Glomerular endothelial cell (primary cell): Measurements from ENCODE around the gene TRIM54. TPM values are rescaled to one million over a fixed set of nuclear protein-coding genes. Genes with fewer than 3 reads are reported as not detected.
"Not testable (repeated sequence)": the region's sequence is repeated elsewhere in the genome, so short reads cannot be mapped to it uniquely, and the experiment has no call there.

ENCODE experiments used
- DNase-seq: peaks from one replicate; pipeline ENCODE4 v3.0.0-alpha.2; 2011; ENCODE audit warnings: low read depth, low spot score; ENCODE audit errors: extremely low read depth
- total RNA-seq: library from RNA; depleted of rRNA; stranded (reverse); fragments of >200 nt; gene quantifications from 2 replicates; pipeline ENCODE4 v1.2.3, GENCODE V29; 2015

Gene TRIM54
- total RNA-seq, 1 donor from 2014 or later = 0.12 TPM

DNA sequence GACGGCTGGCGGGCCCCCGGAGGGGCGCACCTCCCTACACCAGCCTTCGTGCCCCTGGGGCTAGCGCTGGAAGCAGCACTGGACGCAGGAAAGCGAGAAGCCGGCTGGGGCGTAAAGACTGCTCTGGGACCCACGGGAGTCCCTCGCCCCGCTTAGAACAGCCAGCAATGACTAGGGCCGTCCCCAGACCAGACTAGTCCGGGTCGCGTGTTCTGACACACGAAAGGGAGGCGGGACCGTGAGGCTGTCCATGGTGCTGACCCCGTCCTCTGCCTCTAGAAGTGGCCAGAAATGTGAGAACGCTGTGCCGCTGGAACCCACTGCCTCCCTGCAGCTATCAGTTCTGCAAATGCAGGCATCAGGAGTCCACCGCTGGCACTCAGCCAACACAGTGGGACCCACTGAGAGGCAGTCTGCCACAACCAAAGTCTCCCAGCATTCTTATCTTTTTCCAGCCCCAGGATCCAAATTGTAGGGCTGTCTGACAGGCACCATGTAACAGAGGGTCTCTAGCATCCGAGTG, 26.2 kb downstream of the TRIM54 start, which contains the start of gene UCN:
Gene UCN, minus strand, starts transcription at position 87 of the 523 bp plus-strand sequence. CDS start 550 bp downstream, outside the sequence.
- no peak for DNase-seq

DNA sequence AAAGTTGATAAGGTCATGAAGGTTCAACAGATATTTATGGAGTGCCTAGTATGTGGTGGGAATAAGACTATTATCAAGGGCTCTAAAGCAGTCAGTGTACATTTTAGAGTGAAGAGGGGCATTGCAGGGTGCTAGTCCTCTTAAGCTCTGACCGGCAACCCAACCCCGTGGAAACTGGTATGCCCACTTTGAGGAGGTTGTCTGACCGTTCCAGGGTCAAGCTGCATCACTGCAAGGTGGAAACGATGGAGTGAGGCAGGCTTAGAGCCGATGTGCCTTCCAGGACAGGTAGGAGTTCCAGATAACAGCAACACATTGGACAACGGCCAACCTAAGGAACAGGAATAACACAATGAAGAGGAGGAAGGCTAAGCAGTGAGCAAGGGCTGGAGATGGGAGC, 27.4 kb downstream of the TRIM54 start:
- DNase-seq = no peak

DNA sequence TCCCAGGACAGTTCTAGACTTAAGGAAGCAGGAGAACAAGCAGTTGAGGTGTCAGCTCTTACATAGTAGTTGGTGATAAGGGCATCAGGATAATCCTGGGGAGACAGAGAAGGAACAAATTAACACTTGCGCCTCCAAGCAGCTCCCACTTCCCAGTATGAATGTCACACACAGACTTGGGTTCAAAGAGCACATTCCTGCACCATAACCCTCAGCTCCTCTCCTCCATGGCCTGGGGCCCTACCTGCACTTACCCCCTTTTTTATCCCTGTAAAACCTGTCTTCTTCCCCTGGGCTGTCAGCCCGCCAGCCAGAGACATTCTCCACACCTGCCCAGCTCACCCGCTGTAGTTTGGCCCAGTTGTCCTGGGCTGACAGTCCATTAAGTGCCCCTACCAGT, 29.9 kb downstream of the TRIM54 start:
- DNase-seq = no peak

DNA sequence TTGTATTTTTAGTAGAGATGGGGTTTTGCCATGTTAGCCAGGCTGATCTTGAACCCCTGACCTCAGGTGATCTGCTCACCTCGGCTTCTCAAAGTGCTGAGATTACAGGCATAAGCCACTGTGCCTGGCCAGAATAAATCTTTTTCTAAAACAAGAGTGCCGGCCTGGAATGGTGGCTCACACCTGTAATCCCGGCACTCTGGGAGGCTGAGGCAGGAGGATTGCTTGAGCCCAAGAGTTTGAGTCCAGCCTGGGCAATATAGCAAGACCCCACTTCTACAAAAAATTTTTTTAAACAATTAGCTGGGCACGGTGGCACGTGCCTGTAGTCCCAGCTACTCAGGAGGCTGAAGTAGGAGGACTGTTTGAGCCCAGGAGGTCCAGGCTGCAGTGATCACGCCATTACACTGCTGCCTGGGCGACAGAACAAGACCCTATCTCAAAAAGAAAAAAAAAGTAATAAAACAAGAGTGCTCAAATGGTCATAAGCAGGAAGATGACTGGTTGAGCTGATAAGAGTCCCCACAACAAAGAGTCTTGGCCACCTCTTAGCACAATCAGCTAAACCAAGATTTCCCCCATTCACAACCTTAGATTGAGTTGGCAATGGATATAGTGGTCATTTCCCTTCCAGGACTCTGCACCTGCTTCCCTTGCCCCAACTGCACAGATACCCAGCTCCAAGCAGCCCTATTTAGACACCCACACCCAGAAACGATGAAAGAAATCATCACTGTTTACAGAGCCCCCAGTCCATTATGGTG, 31.8 kb downstream of the TRIM54 start:
- DNase-seq = no peak

DNA sequence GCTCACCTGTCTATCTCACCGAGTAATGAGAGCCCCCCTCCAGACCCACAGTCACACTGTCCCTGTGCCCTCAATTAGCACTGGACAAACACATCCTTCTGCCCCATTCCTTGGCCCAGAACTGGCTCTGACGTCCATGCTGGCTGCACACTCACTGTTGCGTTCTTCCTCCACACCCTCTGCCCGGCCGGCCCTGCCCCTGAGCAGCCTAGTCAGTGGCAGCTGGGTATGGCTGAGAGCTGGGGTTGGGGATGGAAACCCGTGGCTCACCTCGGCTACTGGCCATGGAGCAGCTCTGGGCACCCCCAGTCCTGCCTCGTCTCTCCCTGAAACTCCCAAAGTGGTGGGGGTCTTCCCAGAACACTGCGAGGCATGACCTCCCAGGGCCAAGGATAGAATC, 32.5 kb downstream of the TRIM54 start:
- DNase-seq = no peak

DNA sequence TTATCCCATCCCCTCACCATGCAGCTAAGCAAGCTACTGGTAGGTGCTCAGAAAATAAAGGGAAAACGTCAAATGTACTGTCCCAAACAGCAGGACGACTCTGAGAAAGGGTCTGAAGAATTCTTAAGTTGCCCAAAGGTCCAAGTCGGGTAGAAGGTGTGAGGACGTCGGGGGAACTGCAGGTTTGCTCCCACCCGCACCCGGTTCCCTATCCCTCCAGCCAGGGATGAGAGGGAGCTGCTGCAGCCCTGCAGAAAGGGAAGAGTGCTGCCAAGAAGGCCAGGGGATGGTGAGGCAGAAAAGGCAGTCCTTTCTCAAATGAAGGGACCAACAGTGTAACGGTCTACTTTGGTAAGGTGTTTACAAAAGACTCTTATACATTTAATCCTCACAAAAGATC, 32.9 kb downstream of the TRIM54 start:
- DNase-seq = no peak

DNA sequence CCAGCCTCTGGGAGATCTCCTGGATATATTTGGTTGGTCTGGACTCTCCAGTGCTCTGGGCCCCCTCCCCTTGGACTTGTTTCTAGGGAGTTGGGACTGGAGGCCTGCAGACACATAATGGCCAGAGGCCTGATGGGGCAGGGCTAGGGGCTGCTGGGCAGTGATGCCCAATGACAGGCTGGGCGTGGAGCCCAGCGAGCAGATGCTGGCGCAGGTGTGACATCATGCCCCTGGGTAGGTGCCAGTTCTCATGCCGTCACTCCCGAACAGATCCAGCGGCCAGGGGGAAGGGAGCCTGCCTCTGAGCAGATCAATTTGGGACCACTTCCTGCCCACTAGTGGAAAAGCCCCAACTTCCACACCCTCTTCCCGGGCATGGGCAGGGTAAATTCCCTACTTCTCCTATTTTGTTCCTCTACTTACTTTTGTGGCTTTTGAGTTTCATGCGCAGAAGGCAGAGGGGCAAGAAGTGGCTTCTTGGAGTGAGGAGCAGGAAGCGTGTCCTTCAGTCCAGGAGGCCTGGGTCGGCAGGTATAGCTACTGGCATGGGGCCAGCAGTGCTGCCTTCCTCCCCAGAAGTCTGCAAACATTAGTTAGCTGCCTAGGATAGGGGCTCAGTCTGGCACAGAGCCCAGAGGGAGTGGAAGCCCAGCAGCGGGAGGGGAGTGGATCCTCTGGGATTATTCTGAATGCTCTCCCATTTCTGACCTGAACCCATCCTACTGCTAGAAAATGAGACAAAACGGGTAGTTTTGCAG, 34.6 kb downstream of the TRIM54 start:
- no peak for DNase-seq

DNA sequence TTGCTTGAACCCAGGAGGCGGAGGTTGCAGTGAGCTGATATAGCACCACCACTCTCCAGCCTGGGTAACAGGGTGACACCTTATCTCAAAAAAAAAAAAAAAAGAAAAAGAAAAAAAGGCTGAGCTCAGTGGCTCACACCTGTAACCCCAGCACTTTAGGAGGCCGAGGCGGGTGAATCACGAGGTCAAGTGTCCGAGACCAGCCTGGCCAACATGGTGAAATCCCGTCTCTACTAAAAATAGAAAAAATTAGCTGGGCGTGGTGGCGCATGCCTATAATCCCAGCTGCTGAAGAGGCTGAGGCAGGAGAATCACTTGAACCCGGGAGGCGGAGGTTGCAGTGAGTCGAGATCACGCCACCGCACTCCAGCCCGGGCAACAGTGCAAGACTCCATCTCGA, 37.6 kb downstream of the TRIM54 start:
- not testable (repeated sequence) for DNase-seq

DNA sequence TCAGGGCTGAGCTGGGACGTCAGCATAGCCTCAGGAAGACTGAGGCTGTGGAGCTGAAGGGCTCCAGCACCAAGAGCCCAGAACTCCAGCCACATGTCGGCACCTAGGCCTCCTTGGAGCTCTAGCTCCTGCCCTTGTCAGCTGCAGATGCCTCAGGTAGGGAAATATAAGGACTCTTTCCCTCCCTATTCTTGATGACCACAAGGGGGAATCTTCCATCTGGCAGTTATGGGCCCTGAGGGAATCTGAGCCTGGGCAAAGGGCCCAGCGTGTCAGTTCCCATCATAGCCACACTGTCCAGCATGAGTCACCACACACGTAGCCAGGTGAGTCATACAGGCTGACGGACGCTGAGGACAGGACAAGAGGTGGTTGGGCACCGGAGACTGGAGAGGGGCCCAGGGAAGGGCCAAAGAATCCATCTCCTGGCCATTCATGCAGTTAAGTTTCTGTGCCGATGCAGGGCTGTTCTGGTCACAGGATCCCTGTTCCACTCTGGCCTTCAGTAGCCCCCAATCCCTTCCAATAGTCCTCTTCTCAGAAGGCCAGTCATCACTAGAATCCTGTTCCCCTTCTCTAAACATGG, 38.8 kb downstream of the TRIM54 start:
- DNase-seq = peak; percentile 84

DNA sequence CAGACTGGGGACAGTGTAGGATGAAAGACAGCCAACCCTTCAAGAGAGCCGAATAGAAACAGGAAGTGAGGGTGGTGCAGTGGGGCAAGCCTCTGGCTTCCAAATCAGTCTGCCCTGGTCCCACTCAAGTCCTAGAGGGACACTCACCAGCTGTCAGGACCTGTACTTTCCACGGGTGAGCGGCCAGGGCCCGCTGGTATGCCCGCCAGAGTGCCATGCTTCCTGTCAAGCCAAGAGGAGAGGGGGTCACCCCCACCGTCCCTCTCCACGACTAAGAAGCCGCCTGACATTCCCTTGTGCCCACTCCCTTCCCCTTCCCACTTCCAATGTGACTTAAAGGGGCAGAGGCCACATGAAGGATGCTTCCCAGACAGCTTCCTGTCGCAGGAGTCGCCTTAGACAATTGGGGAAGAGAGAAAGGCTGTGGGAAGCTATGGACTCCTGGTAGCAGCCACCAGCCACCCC, 40.1 kb downstream of the TRIM54 start:
- DNase-seq = no peak

DNA sequence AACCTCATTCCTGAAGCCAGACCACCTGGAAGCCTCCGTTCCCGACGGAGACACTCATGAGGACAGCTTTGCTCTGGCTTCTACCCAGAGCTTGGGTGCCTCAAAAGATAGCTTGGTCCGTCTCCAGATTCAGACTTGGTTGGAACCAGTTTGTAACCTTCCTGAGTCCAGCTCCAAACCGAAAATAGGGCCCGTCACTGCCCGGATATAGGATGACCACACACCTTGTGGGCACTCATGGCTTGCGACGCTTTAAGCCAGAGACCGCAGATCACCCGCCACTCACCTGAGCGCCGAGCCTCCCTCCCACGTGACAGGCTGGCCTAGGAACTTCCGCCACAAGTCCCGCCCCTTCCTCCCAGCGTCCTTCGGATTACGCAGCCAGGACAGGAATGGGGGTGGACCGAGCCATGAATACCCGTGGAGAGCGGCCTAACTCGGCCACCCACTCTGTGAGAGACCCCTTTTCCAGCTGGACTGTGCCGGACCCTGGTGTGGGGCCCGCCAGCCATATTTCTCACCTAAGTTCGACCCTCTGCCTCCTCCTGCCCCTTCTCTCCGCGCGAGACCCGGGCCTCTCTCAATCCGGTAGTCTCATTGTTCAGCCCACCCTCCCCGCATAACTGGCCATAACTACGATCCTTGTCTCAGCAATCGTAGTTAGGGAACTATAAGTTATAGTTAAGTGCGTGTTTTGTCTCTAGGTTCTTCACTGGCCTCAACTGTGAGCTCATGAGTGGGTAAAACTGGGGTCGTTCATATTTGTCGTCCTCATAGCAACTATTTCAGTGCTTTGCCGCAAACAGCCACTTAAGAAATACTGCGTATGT, 40.8 kb downstream of the TRIM54 start, which contains the start of gene MPV17:
Gene MPV17, minus strand, starts transcription at position 332 of the 830 bp plus-strand sequence. CDS start 580 bp downstream, outside the sequence.
- DNase-seq = no peak

DNA sequence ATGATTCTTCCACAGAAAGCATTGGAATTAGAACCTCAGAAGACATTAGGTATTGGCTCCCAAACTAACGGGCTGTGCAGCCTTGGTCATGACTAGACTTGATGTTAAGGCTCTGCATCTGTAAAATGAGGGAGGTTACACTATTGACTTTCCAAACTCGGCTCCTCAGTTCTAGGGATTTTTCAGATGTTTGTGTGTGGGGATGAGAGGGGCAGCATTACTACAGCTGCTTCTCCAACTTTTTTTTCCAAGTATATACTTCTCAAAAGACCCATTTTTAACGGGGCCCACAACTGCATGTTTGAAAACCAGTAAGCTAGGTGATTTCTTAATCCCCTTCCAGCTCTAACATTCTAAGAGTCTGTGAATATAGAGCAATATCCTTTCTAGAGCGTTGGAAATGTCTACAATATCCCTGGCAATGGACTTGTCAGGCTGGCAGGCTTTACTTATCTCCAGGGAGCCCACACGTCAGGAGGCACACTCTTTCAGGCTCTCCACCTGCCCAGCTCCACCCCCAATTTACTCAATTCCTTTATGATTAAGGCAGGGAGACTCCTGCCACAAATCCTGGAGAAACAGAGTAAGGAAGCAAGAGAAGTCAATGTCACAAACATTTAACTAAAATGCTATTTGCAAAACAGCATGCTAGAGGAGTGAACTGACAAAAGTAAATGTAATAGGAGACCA, 41.5 kb downstream of the TRIM54 start:
- no peak for DNase-seq

DNA sequence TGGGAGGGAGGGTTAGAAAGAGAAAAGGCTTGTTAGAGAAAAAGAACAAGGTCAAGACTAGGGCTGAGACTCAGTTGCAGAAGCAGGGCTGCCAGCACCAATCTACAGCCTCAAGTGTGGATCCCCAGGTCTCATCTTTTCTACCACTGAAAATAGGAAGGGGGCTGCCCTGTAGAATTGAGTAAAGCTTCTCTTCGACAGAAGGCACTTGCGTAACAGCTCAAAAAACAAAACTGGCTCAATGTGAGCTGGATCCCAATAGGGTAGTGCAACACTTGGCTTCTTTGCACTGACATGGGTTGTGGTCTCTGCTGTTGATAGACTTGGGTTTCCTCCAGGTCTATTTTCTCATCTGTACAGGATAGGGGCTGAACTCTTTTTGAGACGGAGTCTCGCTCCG, 42.5 kb downstream of the TRIM54 start:
- DNase-seq = no peak

DNA sequence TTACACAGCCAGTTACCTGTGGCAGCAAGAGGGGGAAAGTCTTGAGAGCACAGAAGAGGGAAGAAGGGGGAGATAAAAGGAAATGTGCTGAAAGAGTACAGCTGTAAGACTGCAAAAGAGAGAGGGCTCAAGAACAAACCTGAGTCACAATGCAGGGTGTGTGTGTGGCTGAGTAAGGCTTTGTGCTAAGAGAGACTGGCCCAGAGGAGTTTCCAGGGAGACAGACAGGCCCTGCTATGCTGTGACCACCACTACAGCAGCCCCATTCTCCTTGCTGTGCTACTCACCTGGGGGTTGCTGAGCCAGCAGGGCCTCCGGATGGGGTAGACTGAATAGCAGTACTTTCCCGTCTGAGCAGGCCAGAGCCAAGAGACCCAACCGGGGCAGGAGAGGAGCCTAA, 53.1 kb downstream of the TRIM54 start:
- DNase-seq = no peak

DNA sequence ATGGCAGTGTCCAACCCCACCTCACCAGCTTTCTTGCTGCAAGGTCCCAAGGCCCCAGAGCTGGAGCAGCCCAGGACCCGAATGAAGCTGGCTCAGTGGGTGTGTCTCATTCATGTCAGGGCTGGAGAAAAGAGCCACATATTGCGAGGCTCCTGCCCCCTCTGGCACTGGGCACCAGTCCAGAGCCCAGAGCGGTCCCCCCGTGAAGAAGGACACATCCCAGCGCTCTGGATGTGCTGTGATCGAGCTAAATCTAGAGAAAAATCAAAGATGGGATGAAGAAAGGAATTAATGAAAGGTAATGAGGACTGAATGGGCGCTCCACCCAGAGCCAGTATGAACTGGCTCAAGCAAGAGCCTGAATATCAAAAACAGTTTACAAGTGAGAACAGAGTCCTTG, 53.9 kb downstream of the TRIM54 start:
- DNase-seq = no peak

DNA sequence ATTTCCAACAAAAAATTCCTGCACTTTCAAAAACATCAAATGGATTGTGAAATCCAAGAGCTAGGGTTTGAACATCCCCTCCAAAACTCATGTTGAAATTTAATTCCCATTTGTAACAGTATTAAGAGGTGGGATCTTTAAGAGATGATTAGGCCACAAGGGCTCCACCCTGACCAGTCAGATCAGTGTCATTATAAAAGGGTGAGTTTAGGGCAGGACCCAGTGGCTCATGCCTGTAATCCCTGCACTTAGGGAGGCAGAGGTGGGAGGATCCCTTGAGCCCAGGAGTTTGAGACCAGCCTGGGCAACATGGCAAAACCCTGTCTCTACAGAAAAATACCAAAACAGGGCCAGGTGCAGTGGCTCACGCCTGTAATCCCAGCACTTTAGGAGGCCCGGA, 65.4 kb downstream of the TRIM54 start:
- DNase-seq = no peak

DNA sequence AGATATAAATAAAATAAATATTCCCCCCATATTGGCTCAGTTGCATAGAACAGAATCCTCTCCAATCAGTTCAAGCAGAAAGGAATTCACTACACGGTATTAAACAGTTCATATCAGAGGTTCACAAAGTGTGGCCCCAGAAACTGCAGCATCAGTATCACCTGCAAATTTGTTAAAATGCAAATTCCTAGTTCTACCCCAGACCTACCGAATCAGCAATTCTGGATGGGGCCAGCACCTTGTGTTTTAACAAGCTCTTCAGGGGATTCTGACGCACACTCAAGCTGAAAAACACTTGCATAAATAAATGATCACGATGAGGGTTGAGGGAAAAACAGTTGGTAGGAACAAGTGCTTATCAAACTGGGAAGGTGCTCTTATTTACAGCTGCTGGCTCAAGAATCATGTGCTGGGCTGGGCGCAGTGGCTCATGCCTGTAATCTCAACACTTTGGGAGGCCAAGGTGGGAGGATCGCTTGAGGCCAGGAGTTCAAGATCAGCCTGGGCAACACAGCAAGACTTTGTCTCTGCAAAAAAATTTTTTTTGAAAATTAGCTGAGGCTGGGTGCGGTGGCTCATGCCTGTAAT, 68.0 kb downstream of the TRIM54 start:
- no peak for DNase-seq

DNA sequence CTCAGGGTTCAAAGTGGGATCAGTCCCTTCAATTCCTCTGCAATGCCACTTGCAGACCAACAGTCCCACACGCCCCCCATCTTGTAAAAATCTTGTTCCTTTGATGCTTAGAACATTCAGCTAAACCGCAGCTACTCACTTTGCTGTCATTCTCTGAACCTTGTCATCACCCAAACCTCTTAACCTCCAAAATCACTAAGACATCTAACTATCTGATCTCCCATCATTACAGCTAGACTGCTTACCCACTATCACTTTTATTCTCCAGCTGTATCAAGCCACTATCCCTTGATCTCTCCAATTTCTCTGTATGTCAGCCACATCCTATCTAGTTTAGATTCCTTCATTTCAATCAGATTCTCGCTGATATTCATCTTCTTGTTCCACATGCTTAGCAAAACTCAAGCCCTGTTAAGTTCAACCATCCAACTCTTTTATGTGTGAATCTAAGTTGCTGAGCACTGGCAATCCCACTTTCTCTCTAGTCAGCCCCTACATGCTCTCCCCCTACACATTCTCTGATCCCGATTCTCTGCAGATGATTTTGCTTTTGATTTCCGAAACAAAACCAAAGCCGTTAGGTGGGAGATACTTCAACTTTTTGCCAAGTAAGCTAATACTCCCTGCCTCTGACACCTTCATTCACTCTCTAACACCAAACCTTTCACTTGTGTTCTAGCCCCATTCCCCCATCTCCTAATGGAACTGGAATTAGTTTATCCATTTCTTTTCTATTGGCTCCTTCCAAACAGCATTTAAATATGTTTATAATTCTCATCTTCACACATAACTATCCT, 69.8 kb downstream of the TRIM54 start:
- no peak for DNase-seq

DNA sequence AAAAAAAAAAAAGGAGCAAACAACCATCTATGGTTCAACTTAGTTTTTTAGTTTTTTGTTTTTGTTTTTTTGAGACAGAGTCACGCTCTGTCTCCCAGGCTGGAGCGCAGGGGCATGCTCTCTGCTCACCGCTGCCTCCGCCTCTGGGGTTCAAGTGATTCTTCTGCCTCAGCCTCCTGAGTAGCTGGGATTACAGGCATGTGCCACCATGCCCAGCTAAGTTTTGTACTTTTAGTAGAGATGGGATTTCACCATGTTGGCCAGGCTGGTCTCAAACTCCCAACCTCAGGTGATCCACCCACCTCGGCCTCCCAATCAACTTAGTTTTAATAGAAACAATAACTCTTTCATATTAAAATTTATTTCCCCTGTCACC, 71.1 kb downstream of the TRIM54 start:
- DNase-seq = not testable (repeated sequence)
